HL-60 (cell line): ENCODE results near the gene CSF2RB.

Source experiments
- DNase-seq, 2 experiments: peaks; one replicate each; pipeline ENCODE4 v3.0.0-alpha.2; 2010 to 2020; ENCODE audit warnings: low read depth in 1 of 2, low spot score in 1 of 2
- H3K27ac ChIP-seq: fragments of 250-450 bp; sonication (Bioruptor Pico); replicated peaks from 2 replicates; pipeline ENCODE4 v1.5.1; 2020; ENCODE audit warnings: mild to moderate bottlenecking, moderate library complexity
- H3K27me3 ChIP-seq: fragments of 250-450 bp; sonication (Bioruptor Pico); 2 replicates; pipeline ENCODE4 v1.5.1; 2021; ENCODE audit warnings: mild to moderate bottlenecking, moderate library complexity; ENCODE audit not compliant: insufficient read depth, poor library complexity, severe bottlenecking
- H3K4me3 ChIP-seq: replicated peaks from 2 replicates; pipeline ENCODE4 v1.5.1; 2011; ENCODE audit warnings: mild to moderate bottlenecking, control low read depth, low read length; ENCODE audit not compliant: insufficient read depth
- GABPA ChIP-seq: IDR thresholded peaks from 2 replicates; pipeline ENCODE4 v1.6.1; 2012; ENCODE audit warnings: low read depth
- POLR2AphosphoS5 ChIP-seq: IDR thresholded peaks from 2 replicates; pipeline ENCODE4 v1.6.1; 2012; ENCODE audit warnings: low read depth
- SPI1 ChIP-seq: IDR thresholded peaks from 2 replicates; pipeline ENCODE4 v1.6.1; 2012; ENCODE audit warnings: low read depth, mild to moderate bottlenecking, borderline replicate concordance
- TF ChIP-seq, protein P1 (sequence below): IDR thresholded peaks from one replicate; pipeline ENCODE4 v1.5.1; 2011; ENCODE audit warnings: low read length, control low read depth, inconsistent platforms; ENCODE audit not compliant: insufficient read depth
- TF ChIP-seq, protein P2 (sequence below): IDR thresholded peaks from 2 replicates; pipeline ENCODE4 v1.6.1; 2012; ENCODE audit warnings: low read depth; ENCODE audit not compliant: insufficient replicate concordance

The CSF2RB gene

DNA sequence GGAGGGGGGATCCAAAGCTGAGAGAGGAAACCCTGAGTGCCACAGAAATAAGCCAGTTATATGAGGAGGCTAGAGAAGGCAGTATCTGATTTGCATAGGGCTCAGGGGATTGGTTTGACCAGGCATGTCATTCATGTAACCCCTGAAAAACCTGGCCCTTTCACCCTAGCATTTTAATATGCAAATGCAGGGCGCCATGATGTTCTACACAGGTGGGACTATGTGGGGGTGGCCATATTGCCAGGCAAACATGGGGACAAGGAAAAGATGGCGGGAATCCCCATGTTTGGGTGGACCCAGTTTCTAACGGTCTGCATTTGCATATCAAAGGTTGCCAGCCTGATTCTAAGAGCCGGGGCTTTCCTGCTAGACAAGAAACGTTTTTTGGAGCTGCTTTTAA lies 27.2 kb downstream of the CSF2RB start:
- DNase-seq = no peak
- no peak overlapping the region for H3K4me3 ChIP-seq
- TF ChIP-seq SPI1 = no peak
- TF ChIP-seq GABPA = no peak
- TF ChIP-seq, protein P1, sequence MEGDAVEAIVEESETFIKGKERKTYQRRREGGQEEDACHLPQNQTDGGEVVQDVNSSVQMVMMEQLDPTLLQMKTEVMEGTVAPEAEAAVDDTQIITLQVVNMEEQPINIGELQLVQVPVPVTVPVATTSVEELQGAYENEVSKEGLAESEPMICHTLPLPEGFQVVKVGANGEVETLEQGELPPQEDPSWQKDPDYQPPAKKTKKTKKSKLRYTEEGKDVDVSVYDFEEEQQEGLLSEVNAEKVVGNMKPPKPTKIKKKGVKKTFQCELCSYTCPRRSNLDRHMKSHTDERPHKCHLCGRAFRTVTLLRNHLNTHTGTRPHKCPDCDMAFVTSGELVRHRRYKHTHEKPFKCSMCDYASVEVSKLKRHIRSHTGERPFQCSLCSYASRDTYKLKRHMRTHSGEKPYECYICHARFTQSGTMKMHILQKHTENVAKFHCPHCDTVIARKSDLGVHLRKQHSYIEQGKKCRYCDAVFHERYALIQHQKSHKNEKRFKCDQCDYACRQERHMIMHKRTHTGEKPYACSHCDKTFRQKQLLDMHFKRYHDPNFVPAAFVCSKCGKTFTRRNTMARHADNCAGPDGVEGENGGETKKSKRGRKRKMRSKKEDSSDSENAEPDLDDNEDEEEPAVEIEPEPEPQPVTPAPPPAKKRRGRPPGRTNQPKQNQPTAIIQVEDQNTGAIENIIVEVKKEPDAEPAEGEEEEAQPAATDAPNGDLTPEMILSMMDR = no peak
- TF ChIP-seq, protein P2, sequence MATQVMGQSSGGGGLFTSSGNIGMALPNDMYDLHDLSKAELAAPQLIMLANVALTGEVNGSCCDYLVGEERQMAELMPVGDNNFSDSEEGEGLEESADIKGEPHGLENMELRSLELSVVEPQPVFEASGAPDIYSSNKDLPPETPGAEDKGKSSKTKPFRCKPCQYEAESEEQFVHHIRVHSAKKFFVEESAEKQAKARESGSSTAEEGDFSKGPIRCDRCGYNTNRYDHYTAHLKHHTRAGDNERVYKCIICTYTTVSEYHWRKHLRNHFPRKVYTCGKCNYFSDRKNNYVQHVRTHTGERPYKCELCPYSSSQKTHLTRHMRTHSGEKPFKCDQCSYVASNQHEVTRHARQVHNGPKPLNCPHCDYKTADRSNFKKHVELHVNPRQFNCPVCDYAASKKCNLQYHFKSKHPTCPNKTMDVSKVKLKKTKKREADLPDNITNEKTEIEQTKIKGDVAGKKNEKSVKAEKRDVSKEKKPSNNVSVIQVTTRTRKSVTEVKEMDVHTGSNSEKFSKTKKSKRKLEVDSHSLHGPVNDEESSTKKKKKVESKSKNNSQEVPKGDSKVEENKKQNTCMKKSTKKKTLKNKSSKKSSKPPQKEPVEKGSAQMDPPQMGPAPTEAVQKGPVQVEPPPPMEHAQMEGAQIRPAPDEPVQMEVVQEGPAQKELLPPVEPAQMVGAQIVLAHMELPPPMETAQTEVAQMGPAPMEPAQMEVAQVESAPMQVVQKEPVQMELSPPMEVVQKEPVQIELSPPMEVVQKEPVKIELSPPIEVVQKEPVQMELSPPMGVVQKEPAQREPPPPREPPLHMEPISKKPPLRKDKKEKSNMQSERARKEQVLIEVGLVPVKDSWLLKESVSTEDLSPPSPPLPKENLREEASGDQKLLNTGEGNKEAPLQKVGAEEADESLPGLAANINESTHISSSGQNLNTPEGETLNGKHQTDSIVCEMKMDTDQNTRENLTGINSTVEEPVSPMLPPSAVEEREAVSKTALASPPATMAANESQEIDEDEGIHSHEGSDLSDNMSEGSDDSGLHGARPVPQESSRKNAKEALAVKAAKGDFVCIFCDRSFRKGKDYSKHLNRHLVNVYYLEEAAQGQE = no peak
- TF ChIP-seq POLR2AphosphoS5 = no peak
- H3K27me3 ChIP-seq = no peaks in the 10 kb centered on the region
- no peak overlapping the region for H3K27ac ChIP-seq

DNA sequence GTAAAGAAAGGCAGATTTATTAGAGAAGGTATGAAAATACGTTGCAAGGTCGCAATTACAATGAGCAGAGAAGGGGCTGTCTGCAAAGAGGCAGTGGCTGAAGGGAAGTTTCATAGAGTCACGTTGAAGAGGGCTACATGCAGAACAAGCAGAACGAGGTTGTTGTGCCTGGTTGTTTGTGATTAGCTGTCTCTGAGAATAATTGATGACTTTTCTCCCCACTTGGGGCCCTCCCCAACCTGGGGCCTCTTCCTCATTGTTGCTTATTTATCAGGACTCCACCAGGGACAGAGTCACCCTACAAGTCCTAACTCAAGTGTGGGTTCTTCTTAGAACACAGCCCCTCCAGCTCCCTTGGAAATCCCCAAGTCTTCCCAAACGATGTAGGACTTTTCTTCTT lies 29.1 kb downstream of the CSF2RB start:
- TF ChIP-seq SPI1 = no peak
- TF ChIP-seq, protein P2 = no peak
- no peak for TF ChIP-seq POLR2AphosphoS5
- Histone ChIP-seq H3K27me3 (no peaks in the 10 kb centered on the region), H3K4me3 (no peak overlapping the region), H3K27ac (no peak overlapping the region)
- DNase-seq = no peak

DNA sequence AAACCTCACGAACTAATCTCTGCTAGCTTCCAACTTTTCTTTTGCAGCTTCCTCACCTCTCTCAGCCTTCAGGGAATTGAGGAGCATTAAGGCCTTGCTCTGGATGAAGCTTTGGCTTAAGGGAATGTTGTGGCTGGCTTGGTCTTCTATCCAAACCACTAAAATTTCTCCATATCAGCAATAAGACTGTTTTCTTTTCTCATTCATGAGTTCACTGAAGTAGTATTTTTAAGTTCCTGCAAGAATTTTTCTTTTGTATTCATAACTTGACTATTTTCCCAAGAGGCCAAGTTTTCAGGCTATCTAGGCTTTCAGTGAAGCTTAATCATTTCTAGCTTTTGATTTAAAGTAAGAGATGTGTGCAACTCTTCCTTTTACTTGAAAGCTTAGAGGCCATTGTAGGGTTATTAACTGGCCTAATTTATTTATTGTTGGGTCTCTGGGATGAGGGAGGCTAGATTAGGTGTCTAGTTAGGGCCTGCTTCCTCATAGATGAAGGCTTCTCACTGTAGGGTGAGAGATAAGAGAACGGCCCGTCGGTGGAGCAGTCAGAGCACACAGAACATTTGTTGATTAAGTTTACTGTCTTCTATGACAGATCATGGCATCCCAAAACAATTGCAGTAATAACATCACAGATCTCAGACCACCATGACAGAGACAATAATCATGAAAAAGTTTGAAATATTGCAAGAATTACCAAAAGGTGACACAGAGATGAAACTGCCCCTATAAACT lies 33.2 kb downstream of the CSF2RB start:
- TF ChIP-seq GABPA (no peak), POLR2AphosphoS5 (no peak), SPI1 (no peak)
- TF ChIP-seq, protein P2 = no peak
- TF ChIP-seq, protein P1 = no peak
- H3K27ac ChIP-seq = no peak overlapping the region
- H3K27me3 ChIP-seq = no peaks in the 10 kb centered on the region
- DNase-seq = no peak
- H3K4me3 ChIP-seq = no peak overlapping the region
